ENCODE measurements around the gene HAVCR1.

HAVCR1 gene

DNA sequence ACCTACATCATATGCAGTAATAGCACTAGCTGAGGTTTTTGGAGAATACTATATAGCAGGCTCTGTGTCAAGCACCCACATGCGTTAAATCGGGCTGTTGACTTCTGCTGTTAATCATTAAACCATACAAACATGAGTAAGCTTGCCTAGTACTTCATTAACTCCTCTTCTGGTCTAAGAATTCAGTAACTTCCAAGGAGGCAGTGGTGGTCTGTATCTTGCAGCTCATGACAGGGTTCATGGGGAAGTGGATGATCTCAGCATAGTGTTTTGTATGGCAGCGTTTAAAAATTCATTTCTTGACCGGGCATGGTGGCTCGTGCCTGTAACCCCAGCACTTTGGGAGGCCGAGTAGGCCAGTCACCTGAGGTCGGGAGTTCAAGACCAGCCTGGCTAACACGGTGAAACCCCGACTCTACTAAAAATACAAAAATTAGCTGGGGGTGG lies at the start of gene HAVCR1:
HAVCR1 (minus strand) TSS at position 24 of the 447 bp plus-strand sequence. CDS start 1,173 bp downstream, outside the sequence.
- DNase-seq, result no peak
- no peaks in the 10 kb centered on the region for H3K79me2 ChIP-seq (ENCODE audit: low read length)
- H2AFZ ChIP-seq (ENCODE audit: low read length), result no peak within 1 kb of the TSS

DNA sequence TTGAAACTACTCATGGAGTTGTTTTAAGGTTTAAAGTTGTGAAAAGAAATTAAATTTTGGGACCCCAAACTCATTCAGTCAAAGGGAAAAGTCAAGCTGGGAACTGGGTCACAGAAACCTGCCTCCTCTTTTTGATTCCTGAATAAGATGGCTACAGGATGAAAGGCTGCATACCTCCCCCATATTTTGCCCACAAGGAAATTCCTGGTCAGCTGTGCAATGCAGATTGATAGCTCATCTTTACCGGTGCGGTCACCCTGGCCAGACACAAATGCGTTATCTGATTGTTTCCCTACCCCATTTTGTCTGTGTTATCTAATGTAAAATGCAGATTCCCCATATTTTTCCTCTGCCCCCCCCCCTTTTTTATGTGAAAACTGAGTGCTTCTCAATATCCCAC lies 48.6 kb upstream of the HAVCR1 start:
- H3K4me3 ChIP-seq (ENCODE audit: low read length), result no peak overlapping the region
- peaks cover 15% of the 10 kb centered on the region for H3F3A ChIP-seq (ENCODE audit: insufficient read depth, low read length)
- no peaks in the 10 kb centered on the region for H3K36me3 ChIP-seq (replicated peaks; ENCODE audit: insufficient read depth, low read length)
- H2AFZ ChIP-seq (ENCODE audit: low read length), result no peak overlapping the region
- no peaks in the 10 kb centered on the region for H3K9me3 ChIP-seq (replicated peaks; ENCODE audit: insufficient read depth, low read length)
- H3K4me2 ChIP-seq (ENCODE audit: low read depth, low read length), result no peak overlapping the region
- H3K79me2 ChIP-seq (ENCODE audit: low read length), result no peaks in the 10 kb centered on the region
- no peak overlapping the region for H3K27ac ChIP-seq (ENCODE audit: low read length)
- H3K9me2 ChIP-seq (replicated peaks; ENCODE audit: insufficient read depth, low read length), result no peaks in the 10 kb centered on the region
- peaks cover 16% of the 10 kb centered on the region for H3K4me1 ChIP-seq (ENCODE audit: low read length)
- H3K27me3 ChIP-seq (replicated peaks; ENCODE audit: insufficient read depth, low read length), result no peaks in the 10 kb centered on the region
- DNase-seq, result no peak
- TF ChIP-seq EZH2 (optimal IDR thresholded peaks at IDR 0.05; ENCODE audit: low read depth, low read length) (no peak), EZH2phosphoT487 (IDR thresholded peaks at IDR 0.05; ENCODE audit: low read length) (no peak)
- TF ChIP-seq, protein P1, sequence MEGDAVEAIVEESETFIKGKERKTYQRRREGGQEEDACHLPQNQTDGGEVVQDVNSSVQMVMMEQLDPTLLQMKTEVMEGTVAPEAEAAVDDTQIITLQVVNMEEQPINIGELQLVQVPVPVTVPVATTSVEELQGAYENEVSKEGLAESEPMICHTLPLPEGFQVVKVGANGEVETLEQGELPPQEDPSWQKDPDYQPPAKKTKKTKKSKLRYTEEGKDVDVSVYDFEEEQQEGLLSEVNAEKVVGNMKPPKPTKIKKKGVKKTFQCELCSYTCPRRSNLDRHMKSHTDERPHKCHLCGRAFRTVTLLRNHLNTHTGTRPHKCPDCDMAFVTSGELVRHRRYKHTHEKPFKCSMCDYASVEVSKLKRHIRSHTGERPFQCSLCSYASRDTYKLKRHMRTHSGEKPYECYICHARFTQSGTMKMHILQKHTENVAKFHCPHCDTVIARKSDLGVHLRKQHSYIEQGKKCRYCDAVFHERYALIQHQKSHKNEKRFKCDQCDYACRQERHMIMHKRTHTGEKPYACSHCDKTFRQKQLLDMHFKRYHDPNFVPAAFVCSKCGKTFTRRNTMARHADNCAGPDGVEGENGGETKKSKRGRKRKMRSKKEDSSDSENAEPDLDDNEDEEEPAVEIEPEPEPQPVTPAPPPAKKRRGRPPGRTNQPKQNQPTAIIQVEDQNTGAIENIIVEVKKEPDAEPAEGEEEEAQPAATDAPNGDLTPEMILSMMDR (IDR thresholded peaks at IDR 0.05; ENCODE audit: low read length), result no peak
- no peak overlapping the region for H3K9ac ChIP-seq (ENCODE audit: low read length)
- H4K20me1 ChIP-seq (ENCODE audit: insufficient read depth, low read length), result no peaks in the 10 kb centered on the region

More for the DNA sequence above, at the start of gene HAVCR1:
- no peak within 1 kb of the TSS for H3K4me3 ChIP-seq (ENCODE audit: low read length)
- H3K36me3 ChIP-seq (replicated peaks; ENCODE audit: insufficient read depth, low read length), result no peaks in the 10 kb centered on the region
- TF ChIP-seq, protein P1 (IDR thresholded peaks at IDR 0.05; ENCODE audit: low read length), result no peak
- no peak for TF ChIP-seq EZH2phosphoT487 (IDR thresholded peaks at IDR 0.05; ENCODE audit: low read length)
- no peak for TF ChIP-seq EZH2 (optimal IDR thresholded peaks at IDR 0.05; ENCODE audit: low read depth, low read length)
- no peak within 1 kb of the TSS for H3K9ac ChIP-seq (ENCODE audit: low read length)
- no peaks in the 10 kb centered on the region for H3K4me1 ChIP-seq (ENCODE audit: low read length)
- no peaks in the 10 kb centered on the region for H3K27me3 ChIP-seq (replicated peaks; ENCODE audit: insufficient read depth, low read length)
- no peaks in the 10 kb centered on the region for H4K20me1 ChIP-seq (ENCODE audit: insufficient read depth, low read length)
- no peaks in the 10 kb centered on the region for H3K9me2 ChIP-seq (replicated peaks; ENCODE audit: insufficient read depth, low read length)
- H3K4me2 ChIP-seq (ENCODE audit: low read depth, low read length), result no peak within 1 kb of the TSS
- H3F3A ChIP-seq (ENCODE audit: insufficient read depth, low read length), result no peaks in the 10 kb centered on the region
- no peak within 1 kb of the TSS for H3K27ac ChIP-seq (ENCODE audit: low read length)
- H3K9me3 ChIP-seq (replicated peaks; ENCODE audit: insufficient read depth, low read length), result no peaks in the 10 kb centered on the region

DNA sequence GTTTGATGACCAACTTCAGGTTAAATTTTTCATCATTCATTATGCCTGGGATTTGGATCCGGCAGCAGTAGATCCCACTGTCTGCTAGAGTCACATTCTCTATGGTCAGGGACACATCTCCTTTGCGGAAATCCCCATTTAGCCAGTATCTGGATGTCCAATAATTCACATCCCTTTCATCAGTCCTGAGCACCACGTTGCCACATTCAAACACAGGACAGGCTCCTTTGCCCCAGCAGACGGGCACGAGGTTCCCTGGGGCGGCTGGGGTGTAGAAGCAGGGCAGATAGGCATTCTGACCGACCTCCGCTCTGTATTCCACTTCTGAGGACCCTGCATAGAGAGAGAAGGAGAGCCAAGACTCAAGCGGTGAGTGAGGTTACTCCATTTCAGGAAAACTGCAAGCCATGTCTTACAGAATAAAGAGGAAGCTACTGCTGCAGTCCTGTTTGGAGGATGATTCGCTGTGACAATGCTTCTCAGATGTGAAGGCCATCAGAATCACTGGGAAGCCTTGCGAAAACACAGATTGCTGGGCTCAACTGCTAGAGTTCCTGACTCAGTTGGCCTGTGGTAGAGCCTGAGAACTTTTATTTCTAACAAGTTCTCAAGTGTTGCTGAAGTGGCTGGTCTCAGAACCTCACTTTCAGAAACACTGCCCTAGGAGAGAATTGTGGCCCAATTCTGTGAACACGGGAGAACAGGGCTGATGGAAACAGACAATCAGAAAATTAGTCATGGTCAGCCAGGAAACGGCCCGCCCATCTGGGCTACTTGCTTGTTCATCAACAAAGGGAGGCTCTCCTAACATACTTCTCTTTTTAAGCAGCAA lies 47.9 kb upstream of the HAVCR1 start:
- no peak overlapping the region for H2AFZ ChIP-seq (ENCODE audit: low read length)

More for the DNA sequence above, 47.9 kb upstream of the HAVCR1 start:
- H3F3A ChIP-seq (ENCODE audit: insufficient read depth, low read length), result peaks cover 15% of the 10 kb centered on the region
- H3K36me3 ChIP-seq (replicated peaks; ENCODE audit: insufficient read depth, low read length), result no peaks in the 10 kb centered on the region
- no peak overlapping the region for H3K27ac ChIP-seq (ENCODE audit: low read length)
- H3K9me3 ChIP-seq (replicated peaks; ENCODE audit: insufficient read depth, low read length), result no peaks in the 10 kb centered on the region
- no peaks in the 10 kb centered on the region for H4K20me1 ChIP-seq (ENCODE audit: insufficient read depth, low read length)
- no peaks in the 10 kb centered on the region for H3K9me2 ChIP-seq (replicated peaks; ENCODE audit: insufficient read depth, low read length)
- H3K4me2 ChIP-seq (ENCODE audit: low read depth, low read length), result no peak overlapping the region
- H3K27me3 ChIP-seq (replicated peaks; ENCODE audit: insufficient read depth, low read length), result no peaks in the 10 kb centered on the region
- no peaks in the 10 kb centered on the region for H3K79me2 ChIP-seq (ENCODE audit: low read length)
- H3K4me3 ChIP-seq (ENCODE audit: low read length), result no peak overlapping the region
- no peak overlapping the region for H3K9ac ChIP-seq (ENCODE audit: low read length)
- TF ChIP-seq EZH2phosphoT487 (IDR thresholded peaks at IDR 0.05; ENCODE audit: low read length), result no peak
- no peak for TF ChIP-seq EZH2 (optimal IDR thresholded peaks at IDR 0.05; ENCODE audit: low read depth, low read length)
- TF ChIP-seq, protein P1 (IDR thresholded peaks at IDR 0.05; ENCODE audit: low read length), result no peak
- H3K4me1 ChIP-seq (ENCODE audit: low read length), result peaks cover 16% of the 10 kb centered on the region
- no peak for DNase-seq

All from MM.1S (cell line).